Panc1 (cell line): ENCODE data around the gene COIL. TPM values are rescaled to one million over a fixed set of nuclear protein-coding genes. Genes with fewer than 3 reads are reported as not detected.

ENCODE experiments used
- ATAC-seq: fragments of 200-7000 bp; cut with Tn5 transposase; 2 replicates; pipeline ENCODE4 v1.9.1; 2020; ENCODE audit warnings: mild to moderate bottlenecking, moderate library complexity
- BruUV-seq: library from RNA; stranded (reverse); fragments of 400-500 nt; replicated peaks from 2 replicates; lab custom pipeline; 2021; lab: Mats Ljungman, UMichigan
- CTCF ChIA-PET: fragments of 300-600 bp; sonication (Branson Sonifier 250); formaldehyde crosslinking; loops from one replicate; lab custom pipeline; 2022; ENCODE audit warnings: antibody characterized with exemption; lab: Charles Lee
- POLR2A ChIA-PET: fragments of 300-600 bp; sonication (Branson Sonifier 250); formaldehyde crosslinking; loops from one replicate; lab custom pipeline; 2022; ENCODE audit warnings: antibody characterized with exemption; lab: Charles Lee
- DNase-seq: peaks from one replicate; pipeline ENCODE4 v3.0.0-alpha.2; 2010; ENCODE audit warnings: low read depth, low spot score
- H3K27ac ChIP-seq: 2 replicates; pipeline ENCODE4 v1.5.1; 2011; ENCODE audit warnings: mild to moderate bottlenecking, low read length, inconsistent platforms
- H3K27me3 ChIP-seq: fragments of 200-500 bp; sonication (Bioruptor generic); 2 replicates; pipeline ENCODE4 v1.6.0; 2014; ENCODE audit warnings: low read length, inconsistent platforms; ENCODE audit not compliant: control insufficient read depth, insufficient read depth
- H3K36me3 ChIP-seq: fragments of 200-500 bp; sonication (Bioruptor generic); 2 replicates; pipeline ENCODE4 v1.5.1; 2014; ENCODE audit warnings: inconsistent platforms, mild to moderate bottlenecking, low read length, moderate library complexity; ENCODE audit not compliant: control insufficient read depth, insufficient read depth
- H3K4me1 ChIP-seq: 2 replicates; pipeline ENCODE4 v1.5.1; 2011; ENCODE audit warnings: inconsistent platforms, mild to moderate bottlenecking, low read length, moderate library complexity; ENCODE audit not compliant: control insufficient read depth, insufficient read depth
- H3K4me3 ChIP-seq, 2 experiments: 2 replicates each; pipeline ENCODE4 v1.5.1; 2011 to 2012; ENCODE audit warnings: low read depth in 2 of 2, low read length in 2 of 2, mild to moderate bottlenecking in 2 of 2, inconsistent platforms in 1 of 2, moderate library complexity in 1 of 2
- H3K9me3 ChIP-seq: fragments of 200-500 bp; sonication (Bioruptor generic); 2 replicates; pipeline ENCODE4 v1.5.1; 2014; ENCODE audit warnings: low read depth, mild to moderate bottlenecking, inconsistent platforms, low read length, moderate library complexity; ENCODE audit not compliant: control insufficient read depth, insufficient read depth
- CTCF ChIP-seq: fragments of 450-650 bp; IDR thresholded peaks from 2 replicates; pipeline ENCODE4 v1.5.1; 2017; ENCODE audit warnings: mild to moderate bottlenecking
- POLR2AphosphoS5 ChIP-seq: IDR thresholded peaks from 2 replicates; pipeline ENCODE4 v1.6.1; 2012; ENCODE audit warnings: mild to moderate bottlenecking, low read depth, low read length, moderate library complexity
- REST ChIP-seq, 2 experiments: IDR thresholded peaks; 2 replicates each; pipeline ENCODE4 v1.6.1; 2011 to 2012; ENCODE audit warnings: low read depth in 2 of 2, control low read depth in 1 of 2, low read length in 1 of 2, mild to moderate bottlenecking in 1 of 2, moderate library complexity in 1 of 2; ENCODE audit not compliant: insufficient read depth in 1 of 2
- SIN3A ChIP-seq: IDR thresholded peaks from 2 replicates; pipeline ENCODE4 v1.6.1; 2012; ENCODE audit warnings: low read depth, mild to moderate bottlenecking, low read length, moderate library complexity, borderline replicate concordance; ENCODE audit not compliant: insufficient read depth
- TCF7L2 ChIP-seq: IDR thresholded peaks from 2 replicates; pipeline ENCODE4 v1.6.1; 2011; ENCODE audit warnings: mild to moderate bottlenecking, low read depth, low read length, inconsistent platforms
- in situ Hi-C: cut with HindIII; loops from 2 replicates; pipeline ENCODE4 v1.10.0; 2016; ENCODE audit warnings: low sequenced_read_pairs, low pct_unique_long_range_greater_than_20kb
- intact Hi-C: fragments of 100-400 bp; cut with micrococcal nuclease; formaldehyde crosslinking; loops from one replicate; pipeline ENCODE4 v1.10.0; 2022; ENCODE audit not compliant: unreplicated experiment
- total RNA-seq: library from RNA; stranded (reverse); gene quantifications from one replicate; pipeline ENCODE4 v1.2.1, GENCODE V29; 2021; ENCODE audit not compliant: unreplicated experiment

COIL gene
- total RNA-seq, 1 experiment from 2014 or later = 32.9 TPM

GRCh38 chr17:56913353-56913866 is 47.4 kb downstream of the COIL start:
- POLR2A ChIA-PET = interaction anchor here (0.7 to 1.1 kb wide), 4 partner anchors 10 to 506 kb away, joined by 3 read pairs; no protein-coding TSS in a partner anchor

GRCh38 chr17:56913000-56913311 is 47.9 kb downstream of the COIL start:
- peaks cover 10% of the 10 kb centered on the region; the same call in 1 of the 2 replicates for H3K9me3 ChIP-seq
- no peak for DNase-seq
- ChIA-PET CTCF (no interaction called here), POLR2A (interaction anchor here (0.7 kb wide), 1 partner anchor 14 kb away, joined by 7 read pairs; no protein-coding TSS in a partner anchor)
- peaks cover 4% of the 10 kb centered on the region; the same call in 1 of the 2 replicates for H3K36me3 ChIP-seq
- peak overlapping the region; percentile 78 to 81 for H3K4me3 ChIP-seq
- peak overlapping the region; percentile 99 for H3K27ac ChIP-seq
- intact Hi-C loops = no loop called here
- BruUV-seq = no TSS peak
- H3K27me3 ChIP-seq = no peaks in the 10 kb centered on the region
- peaks cover 30% of the 10 kb centered on the region for H3K4me1 ChIP-seq
- in situ Hi-C loops = no loop called here
- TF ChIP-seq REST (IDR thresholded peaks at IDR 0.05; ENCODE audit: insufficient read depth in 1 of 2, low read depth in 2 of 2, low read length in 1 of 2) = no peak
- no peak for TF ChIP-seq SIN3A
- TF ChIP-seq TCF7L2 = no peak
- no peak for TF ChIP-seq POLR2AphosphoS5
- no peak for TF ChIP-seq CTCF
- ATAC-seq = no peak

More at GRCh38 chr17:56913353-56913866, 47.4 kb downstream of the COIL start:
- CTCF ChIA-PET = interaction anchor here (0.6 to 1.5 kb wide), 2 partner anchors 94 to 684 kb away, joined by 3 to 6 read pairs; no protein-coding TSS in a partner anchor
- ATAC-seq (peak; percentile 69), DNase-seq (no peak)
- peaks cover 11% of the 10 kb centered on the region; the same call in 1 of the 2 replicates for H3K9me3 ChIP-seq
- intact Hi-C loops = no loop called here
- peaks cover 4% of the 10 kb centered on the region; the same call in 1 of the 2 replicates for H3K36me3 ChIP-seq
- no peaks in the 10 kb centered on the region for H3K27me3 ChIP-seq
- BruUV-seq = no TSS peak
- H3K4me3 ChIP-seq = peak overlapping the region; percentile 78 to 81
- H3K4me1 ChIP-seq = peaks cover 30% of the 10 kb centered on the region
- TF ChIP-seq SIN3A (no peak), TCF7L2 (no peak), POLR2AphosphoS5 (no peak), CTCF (no peak), REST (IDR thresholded peaks at IDR 0.05; ENCODE audit: insufficient read depth in 1 of 2, low read depth in 2 of 2, low read length in 1 of 2) (no peak)
- H3K27ac ChIP-seq = peak overlapping the region; percentile 99
- in situ Hi-C loops = no loop called here
